MM.1S (cell line): Measurements from ENCODE around the gene DNER.

ENCODE experiments used
- DNase-seq: peaks from one replicate; pipeline ENCODE4 v3.0.0-alpha.2; 2015
- H2AFZ ChIP-seq: fragments of 300-600 bp; sonication (generic); 2 replicates; pipeline ENCODE4 v1.6.0; 2016; ENCODE audit warnings: antibody characterized with exemption, low read length
- H3F3A ChIP-seq: fragments of 300-600 bp; sonication (generic); 2 replicates; pipeline ENCODE4 v1.6.1; 2016; ENCODE audit warnings: mild to moderate bottlenecking, antibody characterized with exemption, low read length, moderate library complexity, mixed read lengths; ENCODE audit not compliant: insufficient read depth
- H3K27ac ChIP-seq: fragments of 300-600 bp; sonication (generic); 2 replicates; pipeline ENCODE4 v1.5.1; 2016; ENCODE audit warnings: mild to moderate bottlenecking, low read length
- H3K27me3 ChIP-seq: fragments of 300-600 bp; sonication (generic); replicated peaks from 2 replicates; pipeline ENCODE4 v1.6.0; 2016; ENCODE audit warnings: low read length; ENCODE audit not compliant: insufficient read depth
- H3K36me3 ChIP-seq: fragments of 300-600 bp; sonication (generic); replicated peaks from 2 replicates; pipeline ENCODE4 v1.6.1; 2016; ENCODE audit warnings: mild to moderate bottlenecking, low read length, mixed read lengths; ENCODE audit not compliant: insufficient read depth
- H3K4me1 ChIP-seq: fragments of 300-600 bp; sonication (generic); 2 replicates; pipeline ENCODE4 v1.6.1; 2016; ENCODE audit warnings: low read length, mixed read lengths
- H3K4me2 ChIP-seq: fragments of 300-600 bp; sonication (generic); 2 replicates; pipeline ENCODE4 v1.6.0; 2016; ENCODE audit warnings: low read depth, low read length
- H3K4me3 ChIP-seq: fragments of 300-600 bp; sonication (generic); 2 replicates; pipeline ENCODE4 v1.5.1; 2016; ENCODE audit warnings: low read length, mixed read lengths
- H3K79me2 ChIP-seq: fragments of 300-600 bp; sonication (generic); 2 replicates; pipeline ENCODE4 v1.6.1; 2016; ENCODE audit warnings: mixed run types, low read length, mixed read lengths
- H3K9ac ChIP-seq: fragments of 300-600 bp; sonication (generic); 2 replicates; pipeline ENCODE4 v1.6.1; 2016; ENCODE audit warnings: low read length, mixed read lengths
- H3K9me2 ChIP-seq: fragments of 300-600 bp; sonication (generic); replicated peaks from 2 replicates; pipeline ENCODE4 v1.6.1; 2016; ENCODE audit warnings: mild to moderate bottlenecking, low read length, mixed read lengths; ENCODE audit not compliant: insufficient read depth
- H3K9me3 ChIP-seq: fragments of 300-600 bp; sonication (generic); replicated peaks from 2 replicates; pipeline ENCODE4 v1.6.1; 2016; ENCODE audit warnings: mild to moderate bottlenecking, low read length, mixed read lengths; ENCODE audit not compliant: insufficient read depth
- H4K20me1 ChIP-seq: fragments of 300-600 bp; sonication (generic); 2 replicates; pipeline ENCODE4 v1.6.1; 2016; ENCODE audit warnings: mild to moderate bottlenecking, low read length, moderate library complexity, mixed read lengths; ENCODE audit not compliant: insufficient read depth
- EZH2 ChIP-seq: fragments of 300-600 bp; sonication (generic); optimal IDR thresholded peaks from 2 replicates; pipeline ENCODE3; 2017; ENCODE audit warnings: low read depth, mild to moderate bottlenecking, antibody characterized with exemption, low read length, mixed read lengths
- EZH2phosphoT487 ChIP-seq: fragments of 300-600 bp; sonication (generic); IDR thresholded peaks from 2 replicates; pipeline ENCODE4 v1.6.1; 2018; ENCODE audit warnings: antibody characterized with exemption, low read length
- TF ChIP-seq, protein P1 (sequence below): fragments of 300-600 bp; sonication (generic); IDR thresholded peaks from 2 replicates; pipeline ENCODE4 v1.5.1; 2016; ENCODE audit warnings: antibody characterized with exemption, low read length, mixed read lengths

The DNER gene

DNA sequence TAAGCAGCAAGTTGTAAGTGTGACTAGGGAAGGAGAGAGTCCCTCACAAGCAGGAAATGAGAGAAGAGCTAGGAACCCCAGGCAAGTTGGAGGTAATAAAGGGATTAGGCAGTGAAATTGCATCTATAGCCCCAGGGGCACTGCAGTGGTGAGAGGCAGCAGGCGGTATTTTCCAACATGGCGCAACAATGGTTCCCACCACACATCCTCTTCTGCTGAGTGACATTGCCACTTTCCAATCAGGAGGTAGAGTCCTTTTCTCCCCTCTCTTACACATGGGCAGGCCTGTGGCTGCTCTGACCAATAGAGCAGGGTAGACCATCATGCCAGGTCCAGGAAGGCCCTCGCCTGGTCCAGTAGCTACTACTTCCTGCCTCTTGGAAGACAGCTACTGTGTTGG, 86.6 kb downstream of the DNER start:
- Histone ChIP-seq H3K4me2 (no peak overlapping the region), H3K27ac (no peak overlapping the region), H3F3A (no peaks in the 10 kb centered on the region), H3K79me2 (no peaks in the 10 kb centered on the region), H3K9me3 (no peaks in the 10 kb centered on the region), H3K4me1 (no peaks in the 10 kb centered on the region), H3K9me2 (no peaks in the 10 kb centered on the region), H3K4me3 (no peak overlapping the region), H2AFZ (no peak overlapping the region), H4K20me1 (no peaks in the 10 kb centered on the region), H3K27me3 (no peaks in the 10 kb centered on the region), H3K36me3 (no peaks in the 10 kb centered on the region), H3K9ac (no peak overlapping the region)
- DNase-seq = no peak
- TF ChIP-seq EZH2 (no peak), EZH2phosphoT487 (no peak)
- TF ChIP-seq, protein P1, sequence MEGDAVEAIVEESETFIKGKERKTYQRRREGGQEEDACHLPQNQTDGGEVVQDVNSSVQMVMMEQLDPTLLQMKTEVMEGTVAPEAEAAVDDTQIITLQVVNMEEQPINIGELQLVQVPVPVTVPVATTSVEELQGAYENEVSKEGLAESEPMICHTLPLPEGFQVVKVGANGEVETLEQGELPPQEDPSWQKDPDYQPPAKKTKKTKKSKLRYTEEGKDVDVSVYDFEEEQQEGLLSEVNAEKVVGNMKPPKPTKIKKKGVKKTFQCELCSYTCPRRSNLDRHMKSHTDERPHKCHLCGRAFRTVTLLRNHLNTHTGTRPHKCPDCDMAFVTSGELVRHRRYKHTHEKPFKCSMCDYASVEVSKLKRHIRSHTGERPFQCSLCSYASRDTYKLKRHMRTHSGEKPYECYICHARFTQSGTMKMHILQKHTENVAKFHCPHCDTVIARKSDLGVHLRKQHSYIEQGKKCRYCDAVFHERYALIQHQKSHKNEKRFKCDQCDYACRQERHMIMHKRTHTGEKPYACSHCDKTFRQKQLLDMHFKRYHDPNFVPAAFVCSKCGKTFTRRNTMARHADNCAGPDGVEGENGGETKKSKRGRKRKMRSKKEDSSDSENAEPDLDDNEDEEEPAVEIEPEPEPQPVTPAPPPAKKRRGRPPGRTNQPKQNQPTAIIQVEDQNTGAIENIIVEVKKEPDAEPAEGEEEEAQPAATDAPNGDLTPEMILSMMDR = no peak

DNA sequence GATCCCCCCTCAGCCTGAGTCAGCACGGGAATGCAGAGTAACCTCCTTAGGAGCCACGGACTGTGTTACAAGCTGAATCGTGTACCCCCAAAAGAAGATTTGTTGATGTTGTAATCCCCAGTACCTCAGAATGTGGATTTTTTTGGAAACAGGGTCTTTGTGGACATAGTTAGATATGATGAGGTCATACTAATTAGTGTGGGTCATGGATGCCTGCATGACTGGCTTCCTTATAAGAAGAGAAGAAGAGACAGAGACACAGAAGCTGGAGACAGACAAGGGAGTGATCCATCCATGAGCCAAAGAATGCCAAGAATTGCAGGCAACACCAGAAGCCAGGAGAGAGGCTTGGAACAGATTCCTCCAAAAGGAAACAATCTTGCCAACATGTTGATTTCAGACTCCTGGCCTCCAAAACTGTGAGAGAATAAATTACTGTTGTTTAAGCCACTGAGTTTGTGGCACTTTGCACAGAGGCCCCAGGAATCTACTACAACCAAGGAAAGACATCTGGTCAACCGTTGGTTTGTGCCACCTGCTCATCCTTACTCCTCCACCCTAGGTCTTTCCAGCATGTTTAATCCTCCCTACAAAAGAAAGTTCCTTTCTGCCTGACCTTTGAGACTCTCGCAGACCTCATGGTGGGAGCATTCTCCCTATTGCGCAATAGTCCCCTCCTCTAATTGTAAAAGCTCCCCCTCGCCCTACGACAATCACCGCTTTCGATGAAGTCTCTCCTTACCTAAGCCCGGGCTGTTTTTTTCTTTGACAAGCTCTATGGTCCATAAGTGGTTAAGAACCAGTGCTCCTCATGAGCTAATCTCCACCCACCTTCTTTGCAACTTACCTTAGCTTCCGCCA, 91.6 kb downstream of the DNER start:
- Histone ChIP-seq H3K9me2 (no peaks in the 10 kb centered on the region), H3K4me1 (no peaks in the 10 kb centered on the region), H3K27ac (no peak overlapping the region), H3K79me2 (no peaks in the 10 kb centered on the region), H3K27me3 (no peaks in the 10 kb centered on the region), H4K20me1 (no peaks in the 10 kb centered on the region), H3F3A (no peaks in the 10 kb centered on the region), H2AFZ (no peak overlapping the region), H3K9me3 (no peaks in the 10 kb centered on the region), H3K4me3 (no peak overlapping the region), H3K4me2 (no peak overlapping the region), H3K36me3 (no peaks in the 10 kb centered on the region), H3K9ac (no peak overlapping the region)
- no peak for DNase-seq
- TF ChIP-seq EZH2phosphoT487 = no peak
- no peak for TF ChIP-seq EZH2
- TF ChIP-seq, protein P1 = no peak

DNA sequence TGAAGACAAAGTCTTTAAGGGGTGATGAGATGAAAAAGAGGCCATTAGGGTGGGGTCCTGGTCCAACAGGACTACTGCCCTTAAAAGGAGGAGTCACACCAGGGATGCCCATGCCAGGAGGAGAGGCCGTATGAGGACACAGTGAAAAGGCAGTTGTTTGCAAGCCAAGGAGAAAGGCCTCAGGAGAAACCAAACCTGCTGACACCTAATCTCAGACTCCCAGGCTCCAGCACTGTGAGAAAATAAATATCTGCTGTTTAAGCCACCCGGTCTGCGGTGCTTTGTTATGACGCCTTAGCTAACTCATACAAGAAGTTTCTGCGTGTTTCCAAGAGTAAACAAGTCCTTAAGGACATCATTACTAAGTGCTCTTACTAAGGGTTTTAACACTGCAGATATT, 93.6 kb downstream of the DNER start:
- Histone ChIP-seq H3K4me1 (no peaks in the 10 kb centered on the region), H3K79me2 (no peaks in the 10 kb centered on the region), H3K36me3 (no peaks in the 10 kb centered on the region), H3K27me3 (no peaks in the 10 kb centered on the region), H3K9me3 (no peaks in the 10 kb centered on the region), H3K9ac (no peak overlapping the region), H2AFZ (no peak overlapping the region), H3K4me3 (no peak overlapping the region), H3K27ac (no peak overlapping the region), H3K9me2 (no peaks in the 10 kb centered on the region), H3F3A (no peaks in the 10 kb centered on the region), H4K20me1 (no peaks in the 10 kb centered on the region), H3K4me2 (no peak overlapping the region)
- no peak for DNase-seq
- no peak for TF ChIP-seq EZH2phosphoT487
- TF ChIP-seq, protein P1 = no peak
- TF ChIP-seq EZH2 = no peak
